Activated naive CD4-positive, alpha-beta T cell treated with anti-CD3 and anti-CD28 coated beads, Interleukin-2, amount 50 U/mL, for 24 hours (primary cell): ENCODE measurements around the gene ZNF793.

Source experiments
- H3K27ac Mint-ChIP-seq: one replicate; pipeline ENCODE4 v1.8.0; 2021; ENCODE audit warnings: mild to moderate bottlenecking, mixed read lengths
- H3K27me3 Mint-ChIP-seq: one replicate; pipeline ENCODE4 v1.8.0; 2021; ENCODE audit warnings: mixed read lengths
- H3K36me3 Mint-ChIP-seq: one replicate; pipeline ENCODE4 v1.8.0; 2021; ENCODE audit warnings: mixed read lengths
- H3K4me1 Mint-ChIP-seq: one replicate; pipeline ENCODE4 v1.8.0; 2021; ENCODE audit warnings: mixed read lengths
- H3K4me3 Mint-ChIP-seq: one replicate; pipeline ENCODE4 v1.8.0; 2021; ENCODE audit warnings: mild to moderate bottlenecking, mixed read lengths
- H3K9me3 Mint-ChIP-seq: one replicate; pipeline ENCODE4 v1.8.0; 2021; ENCODE audit warnings: mixed read lengths

ZNF793 gene

DNA sequence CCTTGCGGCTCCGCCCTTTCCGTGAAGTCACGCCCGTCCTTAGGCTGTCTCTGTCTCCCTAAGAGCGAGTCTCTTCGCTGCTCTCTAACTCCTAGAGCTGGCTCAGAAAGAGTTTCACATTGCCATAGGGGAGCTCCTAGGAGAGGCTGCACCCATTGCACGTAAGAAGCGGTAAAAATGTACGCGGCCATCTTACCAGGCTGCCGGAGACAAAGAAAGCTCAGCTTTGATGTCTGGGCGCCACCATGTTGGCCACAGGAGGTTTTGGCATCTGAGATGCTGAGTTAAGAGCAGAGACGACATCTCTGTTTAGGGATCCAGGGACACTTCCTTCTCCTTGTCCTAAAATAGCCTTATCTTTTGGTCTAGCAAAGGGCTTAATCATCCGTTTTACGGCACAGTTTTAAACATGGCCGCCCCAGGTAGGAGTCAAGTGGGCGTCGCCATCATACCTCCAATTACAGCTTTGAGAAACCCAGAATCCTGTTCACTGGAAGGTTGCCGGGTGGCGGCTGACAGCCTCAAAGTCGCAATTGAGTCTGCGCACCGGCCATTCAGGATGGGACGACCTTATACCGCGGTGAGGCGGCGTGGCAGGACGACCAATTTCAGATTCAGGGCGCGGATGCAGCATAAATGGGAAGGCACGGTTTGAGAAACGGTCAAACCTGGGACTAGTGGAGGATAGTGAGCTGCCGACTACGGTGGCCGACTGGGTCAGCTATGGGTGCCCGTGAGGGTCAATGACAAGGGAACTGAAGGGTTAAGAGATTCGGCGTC is at the start of gene ZNF793:
Gene ZNF793 (plus strand): TSS at position 553 of the 780 bp plus-strand sequence. CDS start 16,501 bp downstream, outside the sequence.
- H3K4me3 Mint-ChIP-seq = no peak within 1 kb of the TSS
- H3K27me3 Mint-ChIP-seq = no peaks in the 10 kb centered on the region
- peaks cover 22% of the 10 kb centered on the region for H3K36me3 Mint-ChIP-seq
- H3K4me1 Mint-ChIP-seq = no peaks in the 10 kb centered on the region
- H3K9me3 Mint-ChIP-seq = peaks cover 20% of the 10 kb centered on the region
- no peak within 1 kb of the TSS for H3K27ac Mint-ChIP-seq

GRCh38 chr19:37466277-37466797 is 40.4 kb upstream of the ZNF793 start:
- Mint-ChIP-seq H3K4me1 (peaks cover 38% of the 10 kb centered on the region), H3K4me3 (peak overlapping the region; percentile 95), H3K27me3 (no peaks in the 10 kb centered on the region), H3K36me3 (peaks cover 29% of the 10 kb centered on the region), H3K27ac (peak overlapping the region; percentile 93), H3K9me3 (peaks cover 15% of the 10 kb centered on the region)

DNA sequence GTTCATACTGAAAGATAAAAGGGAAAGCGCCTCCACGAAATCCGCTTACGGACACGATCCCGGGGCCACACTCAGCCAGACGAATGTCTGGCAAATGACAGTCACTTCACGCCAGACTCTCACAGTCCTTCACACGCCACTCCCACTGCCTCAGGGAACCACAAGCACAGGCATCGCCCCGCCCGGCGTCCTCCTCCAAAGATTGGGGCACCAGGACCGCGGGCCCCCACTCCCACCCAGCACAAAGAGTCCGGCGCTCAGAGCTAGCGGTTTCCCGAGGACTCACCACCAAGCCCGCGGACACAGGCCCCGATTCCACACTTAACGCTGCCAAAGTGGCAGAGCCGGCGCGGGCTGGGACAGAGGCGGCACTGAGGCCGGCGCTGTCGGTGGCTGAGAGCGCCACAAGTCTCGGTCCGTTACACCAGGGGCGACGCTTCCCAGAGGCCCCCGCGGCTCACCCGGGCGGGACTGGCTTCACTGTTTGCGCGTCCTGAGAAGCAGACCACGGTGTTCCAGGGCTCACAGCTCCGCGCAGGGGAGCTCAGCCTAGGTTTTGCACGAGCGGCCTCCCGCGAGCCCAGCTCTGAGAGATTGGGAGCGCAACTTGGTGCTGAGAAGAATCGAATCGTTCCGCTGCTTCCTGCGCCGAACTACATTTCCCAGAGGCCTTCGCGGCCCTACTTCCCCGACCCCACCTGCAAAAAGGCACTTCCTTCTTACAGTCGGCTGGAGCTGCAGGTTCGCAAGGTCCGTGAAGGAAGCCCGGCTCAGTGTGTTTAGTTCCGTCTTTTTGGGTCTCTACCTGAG is 39.7 kb upstream of the ZNF793 start, which contains the start of gene ZNF569:
Gene ZNF569 (minus strand): TSS at position 647 of the 810 bp plus-strand sequence. CDS start 22,523 bp downstream, outside the sequence.
- no peaks in the 10 kb centered on the region for H3K27me3 Mint-ChIP-seq

GRCh38 chr19:37467608-37468090 is 39.1 kb upstream of the ZNF793 start:
- peak overlapping the region; percentile 95 for H3K4me3 Mint-ChIP-seq
- H3K9me3 Mint-ChIP-seq = peaks cover 15% of the 10 kb centered on the region
- peak overlapping the region; percentile 93 for H3K27ac Mint-ChIP-seq
- H3K4me1 Mint-ChIP-seq = peaks cover 38% of the 10 kb centered on the region
- peaks cover 29% of the 10 kb centered on the region for H3K36me3 Mint-ChIP-seq
- H3K27me3 Mint-ChIP-seq = no peaks in the 10 kb centered on the region

More for the DNA sequence above, 39.7 kb upstream of the ZNF793 start, which contains the start of gene ZNF569:
- Mint-ChIP-seq H3K27ac (peak within 1 kb of the TSS; percentile 93), H3K36me3 (peaks cover 29% of the 10 kb centered on the region), H3K9me3 (peaks cover 15% of the 10 kb centered on the region), H3K4me3 (peak within 1 kb of the TSS; percentile 95), H3K4me1 (peaks cover 38% of the 10 kb centered on the region)

- peaks cover 15% of the 10 kb centered on the region for H3K9me3 Mint-ChIP-seq
- H3K36me3 Mint-ChIP-seq = peaks cover 29% of the 10 kb centered on the region
- peak within 1 kb of the TSS; percentile 97 for H3K27ac Mint-ChIP-seq
- peaks cover 38% of the 10 kb centered on the region for H3K4me1 Mint-ChIP-seq
- no peaks in the 10 kb centered on the region for H3K27me3 Mint-ChIP-seq
- peak within 1 kb of the TSS; percentile 98 for H3K4me3 Mint-ChIP-seq
Observed at GRCh38 chr19:37468961-37469777, 37.6 kb upstream of the ZNF793 start, which contains the start of gene ZNF570. TSS of gene ZNF570 (plus strand) at chr19:37469356. CDS start at chr19:37470355, 999 bp downstream.

- Mint-ChIP-seq H3K4me1 (peaks cover 38% of the 10 kb centered on the region), H3K9me3 (peaks cover 6% of the 10 kb centered on the region), H3K4me3 (peak overlapping the region; percentile 98), H3K36me3 (peaks cover 20% of the 10 kb centered on the region), H3K27ac (peak overlapping the region; percentile 97), H3K27me3 (no peaks in the 10 kb centered on the region)
Observed at GRCh38 chr19:37470216-37470615, 36.5 kb upstream of the ZNF793 start.

- H3K4me1 Mint-ChIP-seq = peaks cover 27% of the 10 kb centered on the region
- no peak overlapping the region for H3K27ac Mint-ChIP-seq
- H3K4me3 Mint-ChIP-seq = no peak overlapping the region
- H3K9me3 Mint-ChIP-seq = peaks cover 10% of the 10 kb centered on the region
- H3K27me3 Mint-ChIP-seq = no peaks in the 10 kb centered on the region
- H3K36me3 Mint-ChIP-seq = peaks cover 31% of the 10 kb centered on the region
Observed at GRCh38 chr19:37472165-37472564, 34.6 kb upstream of the ZNF793 start.

DNA sequence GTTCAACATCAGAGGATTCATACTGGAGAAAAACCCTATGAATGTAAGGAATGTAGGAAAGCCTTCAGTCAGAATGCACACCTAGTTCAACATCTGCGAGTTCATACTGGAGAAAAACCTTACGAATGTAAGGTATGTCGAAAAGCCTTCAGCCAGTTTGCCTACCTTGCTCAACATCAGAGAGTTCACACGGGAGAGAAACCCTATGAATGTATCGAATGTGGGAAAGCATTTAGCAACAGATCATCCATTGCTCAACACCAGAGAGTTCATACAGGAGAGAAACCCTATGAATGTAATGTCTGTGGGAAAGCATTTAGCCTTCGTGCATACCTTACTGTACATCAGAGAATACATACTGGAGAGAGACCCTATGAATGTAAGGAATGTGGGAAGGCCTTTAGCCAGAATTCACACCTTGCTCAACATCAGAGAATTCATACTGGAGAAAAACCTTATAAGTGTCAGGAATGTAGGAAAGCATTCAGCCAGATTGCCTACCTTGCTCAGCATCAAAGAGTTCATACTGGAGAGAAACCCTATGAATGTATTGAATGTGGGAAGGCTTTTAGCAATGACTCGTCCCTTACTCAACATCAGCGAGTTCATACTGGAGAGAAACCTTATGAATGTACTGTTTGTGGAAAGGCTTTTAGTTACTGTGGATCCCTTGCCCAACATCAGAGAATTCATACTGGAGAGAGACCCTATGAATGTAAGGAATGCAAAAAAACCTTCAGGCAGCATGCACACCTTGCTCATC is 22.2 kb upstream of the ZNF793 start:
- no peak overlapping the region for H3K4me3 Mint-ChIP-seq

DNA sequence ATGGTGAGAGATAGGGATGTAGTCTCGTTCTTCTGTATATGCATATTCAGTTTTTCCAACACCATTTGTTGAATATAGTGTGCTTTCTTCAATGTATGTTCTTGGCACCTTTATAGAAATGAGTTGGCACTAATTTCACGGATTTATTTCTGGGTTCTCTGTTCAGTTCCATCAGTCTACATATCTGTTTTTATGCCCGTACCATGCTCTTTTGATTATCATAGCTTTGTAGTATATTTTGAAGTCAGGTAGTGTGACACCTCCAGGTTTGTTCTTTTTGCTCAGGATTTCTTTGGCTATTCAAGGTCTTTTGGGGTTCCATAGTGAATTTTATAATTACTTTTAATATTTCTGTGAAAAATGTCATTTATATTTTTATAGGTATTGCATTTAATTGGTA is 14.5 kb upstream of the ZNF793 start:
- Mint-ChIP-seq H3K27me3 (no peaks in the 10 kb centered on the region), H3K36me3 (peaks cover 20% of the 10 kb centered on the region), H3K27ac (no peak overlapping the region), H3K4me1 (no peaks in the 10 kb centered on the region), H3K4me3 (no peak overlapping the region), H3K9me3 (peaks cover 10% of the 10 kb centered on the region)

More for the DNA sequence above, 22.2 kb upstream of the ZNF793 start:
- Mint-ChIP-seq H3K36me3 (peaks cover 52% of the 10 kb centered on the region), H3K27ac (no peak overlapping the region), H3K4me1 (no peaks in the 10 kb centered on the region), H3K27me3 (no peaks in the 10 kb centered on the region), H3K9me3 (peaks cover 18% of the 10 kb centered on the region)

DNA sequence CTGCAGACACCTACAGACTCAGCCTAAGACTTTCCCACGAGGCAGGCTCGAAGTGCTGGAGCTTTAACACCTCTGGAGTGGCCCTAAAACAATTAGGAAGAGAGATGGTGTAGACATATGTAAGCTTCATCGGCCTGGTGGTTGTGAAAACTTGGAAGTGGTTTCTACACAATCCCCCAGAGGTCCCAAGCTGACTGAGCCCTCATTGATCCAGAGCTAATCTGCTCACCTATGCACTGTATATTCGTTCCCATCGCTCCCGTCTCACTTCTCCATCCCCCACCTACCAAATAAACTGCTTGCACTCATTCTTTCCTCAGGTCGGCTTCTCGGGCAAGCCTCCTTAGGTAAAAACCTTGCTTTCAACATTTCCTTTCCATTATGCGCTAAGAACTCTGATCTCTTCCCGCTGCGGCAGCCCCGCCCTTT is 767 bp upstream of the ZNF793 start:
- Mint-ChIP-seq H3K27ac (no peak overlapping the region), H3K4me3 (no peak overlapping the region), H3K4me1 (no peaks in the 10 kb centered on the region), H3K27me3 (no peaks in the 10 kb centered on the region), H3K36me3 (peaks cover 21% of the 10 kb centered on the region), H3K9me3 (peaks cover 20% of the 10 kb centered on the region)

DNA sequence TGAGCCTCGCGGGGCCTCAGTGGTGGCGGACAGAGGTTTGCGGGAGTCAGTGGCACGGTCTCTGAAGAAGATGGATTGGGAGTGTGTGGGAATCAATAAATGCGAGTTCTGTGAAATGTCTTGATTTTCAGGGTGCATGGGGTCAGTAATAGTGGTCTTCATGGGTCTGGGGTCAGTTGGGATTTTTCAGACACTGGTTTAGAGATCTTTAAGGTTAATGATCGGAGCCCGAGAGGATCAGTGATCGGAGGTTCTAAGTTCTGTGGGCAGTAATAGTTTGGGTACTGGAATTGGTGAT is 377 bp downstream of the ZNF793 start:
- H3K4me3 Mint-ChIP-seq = no peak overlapping the region
- no peak overlapping the region for H3K27ac Mint-ChIP-seq
- peaks cover 20% of the 10 kb centered on the region for H3K9me3 Mint-ChIP-seq
- no peaks in the 10 kb centered on the region for H3K27me3 Mint-ChIP-seq
- no peaks in the 10 kb centered on the region for H3K4me1 Mint-ChIP-seq
- H3K36me3 Mint-ChIP-seq = peaks cover 27% of the 10 kb centered on the region

DNA sequence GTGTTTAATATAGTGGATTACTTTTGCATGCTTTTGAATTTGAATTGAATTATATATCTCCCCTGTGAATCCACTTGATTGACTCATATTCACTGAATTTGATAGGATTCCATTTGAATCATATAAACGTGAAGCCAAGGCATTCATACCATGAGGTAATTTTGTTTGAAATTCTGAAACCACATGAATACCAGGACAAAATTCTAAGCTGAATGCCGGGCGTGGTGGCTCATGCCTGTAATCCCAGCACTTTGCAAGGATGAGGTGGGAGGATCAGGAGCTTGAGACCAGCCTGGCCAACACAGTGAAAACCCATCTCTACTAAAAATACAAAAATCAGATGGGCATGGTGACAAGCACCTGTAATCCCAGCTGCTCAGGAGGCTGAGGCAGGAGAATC is 4.4 kb downstream of the ZNF793 start:
- Mint-ChIP-seq H3K36me3 (peaks cover 40% of the 10 kb centered on the region), H3K9me3 (peaks cover 25% of the 10 kb centered on the region), H3K27ac (no peak overlapping the region), H3K4me3 (no peak overlapping the region), H3K27me3 (no peaks in the 10 kb centered on the region), H3K4me1 (no peaks in the 10 kb centered on the region)

GRCh38 chr19:37511821-37512220 is 5.1 kb downstream of the ZNF793 start:
- no peak overlapping the region for H3K27ac Mint-ChIP-seq
- no peak overlapping the region for H3K4me3 Mint-ChIP-seq
- peaks cover 25% of the 10 kb centered on the region for H3K9me3 Mint-ChIP-seq
- no peaks in the 10 kb centered on the region for H3K4me1 Mint-ChIP-seq
- peaks cover 43% of the 10 kb centered on the region for H3K36me3 Mint-ChIP-seq
- no peaks in the 10 kb centered on the region for H3K27me3 Mint-ChIP-seq

- peaks cover 49% of the 10 kb centered on the region for H3K36me3 Mint-ChIP-seq
- no peak overlapping the region for H3K27ac Mint-ChIP-seq
- H3K4me3 Mint-ChIP-seq = no peak overlapping the region
- no peaks in the 10 kb centered on the region for H3K27me3 Mint-ChIP-seq
- H3K9me3 Mint-ChIP-seq = peaks cover 25% of the 10 kb centered on the region
- no peaks in the 10 kb centered on the region for H3K4me1 Mint-ChIP-seq
Observed at GRCh38 chr19:37513397-37513796, 6.7 kb downstream of the ZNF793 start.
